ENCODE measurements around the gene ZMIZ1.

GRCh38 chr10:79149345-79149661, 80.5 kb downstream of the ZMIZ1 start:
- TF ChIP-seq CTCF (conservative IDR thresholded peaks at IDR 0.05; ENCODE audit: low read length) (no peak), EZH2phosphoT487 (IDR thresholded peaks at IDR 0.05; ENCODE audit: borderline replicate concordance) (no peak)

Data from Loucy (cell line).